ENCODE results near the gene FTO. TPM values are rescaled to one million over a fixed set of nuclear protein-coding genes. Genes with fewer than 3 reads are reported as not detected.

Gene FTO
- total RNA-seq, 1 donor from 2014 or later = 85.1 TPM

GRCh38 chr16:53734908-53735307 is 31.0 kb downstream of the FTO start:
- Mint-ChIP-seq H3K4me3 (no peak overlapping the region), H3K27me3 (peaks cover 4% of the 10 kb centered on the region), H3K36me3 (peaks cover under 1% of the 10 kb centered on the region), H3K4me1 (ENCODE audit: unreplicated experiment) (peaks cover 11% of the 10 kb centered on the region), H3K9me3 (no peaks in the 10 kb centered on the region), H3K27ac (no peak overlapping the region)
- TF ChIP-seq CTCF (conservative IDR thresholded peaks at IDR 0.05) = no peak
- no peak for DNase-seq (ENCODE audit: extremely low spot score, unreplicated experiment)

- Mint-ChIP-seq H3K36me3 (no peaks in the 10 kb centered on the region), H3K4me1 (ENCODE audit: unreplicated experiment) (peaks cover 20% of the 10 kb centered on the region), H3K27me3 (peaks cover 4% of the 10 kb centered on the region), H3K4me3 (no peak overlapping the region), H3K9me3 (no peaks in the 10 kb centered on the region), H3K27ac (no peak overlapping the region)
- TF ChIP-seq CTCF (conservative IDR thresholded peaks at IDR 0.05) = no peak
- no peak for DNase-seq (ENCODE audit: extremely low spot score, unreplicated experiment)
Observed at GRCh38 chr16:53736297-53736696, 32.3 kb downstream of the FTO start.

- Mint-ChIP-seq H3K4me3 (no peak overlapping the region), H3K27ac (no peak overlapping the region), H3K36me3 (no peaks in the 10 kb centered on the region), H3K9me3 (no peaks in the 10 kb centered on the region), H3K4me1 (ENCODE audit: unreplicated experiment) (peaks cover 16% of the 10 kb centered on the region), H3K27me3 (peaks cover 2% of the 10 kb centered on the region)
- no peak for TF ChIP-seq CTCF (conservative IDR thresholded peaks at IDR 0.05)
- no peak for DNase-seq (ENCODE audit: extremely low spot score, unreplicated experiment)
Observed at GRCh38 chr16:53737552-53737951, 33.6 kb downstream of the FTO start.

GRCh38 chr16:53740476-53740875 is 36.5 kb downstream of the FTO start:
- H3K36me3 Mint-ChIP-seq = no peaks in the 10 kb centered on the region
- no peak overlapping the region for H3K27ac Mint-ChIP-seq
- no peak for DNase-seq (ENCODE audit: extremely low spot score, unreplicated experiment)
- H3K27me3 Mint-ChIP-seq = no peaks in the 10 kb centered on the region
- H3K9me3 Mint-ChIP-seq = peaks cover 4% of the 10 kb centered on the region
- TF ChIP-seq CTCF (conservative IDR thresholded peaks at IDR 0.05) = no peak
- no peak overlapping the region for H3K4me3 Mint-ChIP-seq
- peaks cover 29% of the 10 kb centered on the region for H3K4me1 Mint-ChIP-seq (ENCODE audit: unreplicated experiment)

- no peak for DNase-seq (ENCODE audit: extremely low spot score, unreplicated experiment)
- no peaks in the 10 kb centered on the region for H3K27me3 Mint-ChIP-seq
- peaks cover 35% of the 10 kb centered on the region for H3K4me1 Mint-ChIP-seq (ENCODE audit: unreplicated experiment)
- peaks cover 4% of the 10 kb centered on the region for H3K9me3 Mint-ChIP-seq
- no peak for TF ChIP-seq CTCF (conservative IDR thresholded peaks at IDR 0.05)
- no peak overlapping the region for H3K4me3 Mint-ChIP-seq
- H3K27ac Mint-ChIP-seq = no peak overlapping the region
- H3K36me3 Mint-ChIP-seq = no peaks in the 10 kb centered on the region
Observed at GRCh38 chr16:53740933-53741531, 37.1 kb downstream of the FTO start.

- TF ChIP-seq CTCF (conservative IDR thresholded peaks at IDR 0.05) = no peak
- H3K4me3 Mint-ChIP-seq = no peak overlapping the region
- no peak overlapping the region for H3K27ac Mint-ChIP-seq
- no peak for DNase-seq (ENCODE audit: extremely low spot score, unreplicated experiment)
- no peaks in the 10 kb centered on the region for H3K36me3 Mint-ChIP-seq
- peaks cover 4% of the 10 kb centered on the region for H3K9me3 Mint-ChIP-seq
- H3K27me3 Mint-ChIP-seq = no peaks in the 10 kb centered on the region
- peaks cover 36% of the 10 kb centered on the region for H3K4me1 Mint-ChIP-seq (ENCODE audit: unreplicated experiment)
Observed at GRCh38 chr16:53741546-53741945, 37.6 kb downstream of the FTO start.

Data from type B pancreatic cell (in vitro differentiated cells).